Measurements from ENCODE around the gene FBXL16.

DNA sequence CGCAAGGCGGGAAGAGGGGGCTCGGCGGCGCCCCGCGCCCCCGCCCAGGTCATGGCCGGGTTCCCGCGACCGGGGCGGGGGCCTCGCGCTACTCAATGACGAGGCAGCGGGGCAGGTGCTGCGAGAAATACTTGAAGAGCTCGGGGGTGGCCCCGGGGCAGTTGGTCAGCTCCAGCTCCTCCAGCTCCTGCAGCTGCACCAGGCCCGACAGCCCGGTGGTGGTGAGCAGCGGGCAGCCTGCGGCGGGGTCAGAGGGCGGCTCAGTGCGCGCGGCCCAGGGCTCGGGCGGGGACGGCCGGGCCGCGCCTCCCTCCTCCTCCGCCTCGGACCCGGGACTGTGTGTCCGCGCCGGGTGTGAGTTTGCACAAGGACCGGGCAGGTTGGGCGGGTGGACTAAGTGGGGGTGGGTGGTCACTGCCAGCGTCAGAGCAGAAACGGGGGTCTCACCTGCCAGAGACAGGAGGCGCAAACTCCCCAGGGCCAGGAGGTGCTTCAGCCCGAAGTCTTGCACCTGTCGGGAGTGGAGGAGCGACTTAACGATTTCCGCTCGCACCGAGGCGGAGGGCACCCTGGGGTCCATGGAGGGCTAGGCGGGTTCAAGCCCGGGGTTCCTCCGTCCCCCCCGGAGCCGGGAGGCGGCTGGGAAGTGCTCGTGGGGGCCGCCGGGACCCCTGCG, 11.3 kb downstream of the FBXL16 start:
- TF ChIP-seq ZNF48 (tag by site-specific recombination; IDR thresholded peaks at IDR 0.05) (no peak), ZNF76 (tag by site-specific recombination; IDR thresholded peaks at IDR 0.05; ENCODE audit: borderline replicate concordance, low read depth) (no peak), CTCF (tag by site-specific recombination; IDR thresholded peaks at IDR 0.05) (no peak), ZNF302 (tag by site-specific recombination; IDR thresholded peaks at IDR 0.05; ENCODE audit: low read depth) (no peak), ZNF324 (tag by site-specific recombination; IDR thresholded peaks at IDR 0.05) (no peak), ZNF660 (tag by site-specific recombination; IDR thresholded peaks at IDR 0.05) (no peak), PRDM1 (tag by site-specific recombination; IDR thresholded peaks at IDR 0.05) (no peak), ZNF785 (tag by site-specific recombination; IDR thresholded peaks at IDR 0.05) (no peak), EGR2 (tag by site-specific recombination; IDR thresholded peaks at IDR 0.05; ENCODE audit: low read depth) (no peak)
- TF ChIP-seq, protein P1, sequence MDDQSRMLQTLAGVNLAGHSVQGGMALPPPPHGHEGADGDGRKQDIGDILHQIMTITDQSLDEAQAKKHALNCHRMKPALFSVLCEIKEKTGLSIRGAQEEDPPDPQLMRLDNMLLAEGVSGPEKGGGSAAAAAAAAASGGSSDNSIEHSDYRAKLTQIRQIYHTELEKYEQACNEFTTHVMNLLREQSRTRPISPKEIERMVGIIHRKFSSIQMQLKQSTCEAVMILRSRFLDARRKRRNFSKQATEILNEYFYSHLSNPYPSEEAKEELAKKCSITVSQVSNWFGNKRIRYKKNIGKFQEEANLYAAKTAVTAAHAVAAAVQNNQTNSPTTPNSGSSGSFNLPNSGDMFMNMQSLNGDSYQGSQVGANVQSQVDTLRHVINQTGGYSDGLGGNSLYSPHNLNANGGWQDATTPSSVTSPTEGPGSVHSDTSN (CRISPR knock-in tag; IDR thresholded peaks at IDR 0.05), result no peak

Data from HEK293 (cell line).